ENCODE data around the gene GRIN2A. TPM values are rescaled to one million over a fixed set of nuclear protein-coding genes. Genes with fewer than 3 reads are reported as not detected.

Gene GRIN2A
- total and polyA plus RNA-seq, 4 experiments from 2014 or later, result not detected

DNA sequence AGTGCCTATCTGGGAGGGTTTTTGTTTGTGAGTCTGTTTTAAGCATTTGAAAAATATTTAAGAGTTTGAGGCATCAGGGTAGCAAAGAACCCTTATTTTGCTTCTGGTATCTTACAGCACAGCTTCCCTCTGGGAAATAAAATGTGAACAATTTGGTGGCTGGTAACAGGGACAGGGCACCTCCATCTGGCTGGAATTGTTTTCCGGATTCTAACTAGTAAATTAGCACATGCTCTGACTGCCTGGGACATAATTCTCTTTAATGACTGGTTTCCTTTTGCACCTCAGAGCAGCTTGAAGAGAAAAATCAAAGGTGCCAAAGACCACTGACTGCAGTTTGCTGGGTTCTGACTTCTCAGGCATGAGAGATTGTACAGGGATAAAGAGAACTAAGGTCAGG lies 469.1 kb downstream of the GRIN2A start:
- no peaks in the 10 kb centered on the region for H3K36me3 Mint-ChIP-seq

DNA sequence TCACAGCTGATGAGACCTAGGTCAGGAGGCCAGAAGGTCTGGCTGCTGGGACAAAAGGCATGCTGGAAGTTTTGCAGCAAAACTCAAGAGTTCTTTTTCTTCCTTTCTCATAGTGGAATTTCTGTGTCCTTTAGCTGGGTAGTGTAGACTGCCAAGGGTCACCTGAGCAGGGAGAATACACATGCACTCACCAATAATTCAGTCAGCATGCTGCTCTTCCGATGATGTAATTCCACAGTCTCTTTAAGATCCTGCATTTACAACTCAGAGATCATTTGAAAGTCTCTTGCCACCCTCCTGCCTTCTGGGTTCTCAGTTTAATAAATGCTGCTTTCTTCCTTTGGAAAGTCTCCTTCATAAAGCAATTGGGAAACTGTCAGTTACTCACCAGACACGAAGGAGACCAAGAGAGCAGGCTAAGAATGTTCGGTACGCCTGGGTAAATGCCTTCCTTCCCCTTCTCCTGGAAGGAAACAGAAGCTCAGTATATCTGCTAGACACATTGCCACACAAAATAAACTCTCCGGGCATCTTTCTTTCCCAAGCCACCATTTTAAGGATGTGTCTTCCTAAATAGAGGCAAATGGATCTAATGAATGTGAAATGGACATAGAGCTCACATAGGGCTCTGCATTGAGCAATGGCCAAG lies 473.1 kb downstream of the GRIN2A start:
- POLR2A ChIA-PET (ENCODE audit: partially characterized antibody), result no interaction called here
- intact Hi-C loops (cut with micrococcal nuclease), result no loop called here
- DNase-seq, result no peak
- Histone ChIP-seq H3K27ac (ENCODE audit: low read depth, low read length) (no peak overlapping the region), H3K27me3 (ENCODE audit: insufficient read depth, low read length) (no peaks in the 10 kb centered on the region), H3K4me3 (ENCODE audit: low read length in 2 of 2) (no peak overlapping the region), H3K9me3 (ENCODE audit: control insufficient read depth in 1 of 2, low read length in 2 of 2) (no peaks in the 10 kb centered on the region), H3K4me1 (ENCODE audit: insufficient read depth, low read length) (no peaks in the 10 kb centered on the region), H3K36me3 (ENCODE audit: insufficient read depth, low read length) (no peaks in the 10 kb centered on the region)
- CTCF ChIA-PET (ENCODE audit: partially characterized antibody), result no interaction called here
- no peak overlapping the region for H3K27ac Mint-ChIP-seq
- H3K27me3 Mint-ChIP-seq, result no peaks in the 10 kb centered on the region
- no peaks in the 10 kb centered on the region for H3K4me1 Mint-ChIP-seq
- peaks cover 0 to 6% (median 2%) of the 10 kb centered on the region in 8 donors for H3K9me3 Mint-ChIP-seq
- no peaks in the 10 kb centered on the region for H3K36me3 Mint-ChIP-seq
- no peak overlapping the region for H3K4me3 Mint-ChIP-seq

More for the DNA sequence above, 469.1 kb downstream of the GRIN2A start:
- H3K9me3 Mint-ChIP-seq, result peaks cover 0 to 9% (median 4%) of the 10 kb centered on the region in 8 donors
- CTCF ChIA-PET (ENCODE audit: partially characterized antibody), result no interaction called here
- Histone ChIP-seq H3K36me3 (ENCODE audit: insufficient read depth, low read length) (no peaks in the 10 kb centered on the region), H3K4me1 (ENCODE audit: insufficient read depth, low read length) (no peaks in the 10 kb centered on the region), H3K4me3 (ENCODE audit: low read length in 2 of 2) (no peak overlapping the region), H3K9me3 (ENCODE audit: control insufficient read depth in 1 of 2, low read length in 2 of 2) (no peaks in the 10 kb centered on the region), H3K27me3 (ENCODE audit: insufficient read depth, low read length) (no peaks in the 10 kb centered on the region), H3K27ac (ENCODE audit: low read depth, low read length) (no peak overlapping the region)
- H3K27ac Mint-ChIP-seq, result no peak overlapping the region
- intact Hi-C loops (cut with micrococcal nuclease), result no loop called here
- POLR2A ChIA-PET (ENCODE audit: partially characterized antibody), result no interaction called here
- H3K27me3 Mint-ChIP-seq, result no peaks in the 10 kb centered on the region
- no peak overlapping the region for H3K4me3 Mint-ChIP-seq
- no peak for DNase-seq
- H3K4me1 Mint-ChIP-seq, result no peaks in the 10 kb centered on the region

GRCh38 chr16:9706217-9706836 lies 475.9 kb downstream of the GRIN2A start:
- no peaks in the 10 kb centered on the region for H3K4me1 ChIP-seq (ENCODE audit: insufficient read depth, low read length)
- no peak overlapping the region for H3K4me3 Mint-ChIP-seq
- H3K27me3 Mint-ChIP-seq, result no peaks in the 10 kb centered on the region
- H3K4me3 ChIP-seq (ENCODE audit: low read length in 2 of 2), result no peak overlapping the region
- H3K36me3 Mint-ChIP-seq, result no peaks in the 10 kb centered on the region
- H3K27me3 ChIP-seq (ENCODE audit: insufficient read depth, low read length), result no peaks in the 10 kb centered on the region
- H3K36me3 ChIP-seq (ENCODE audit: insufficient read depth, low read length), result no peaks in the 10 kb centered on the region
- H3K27ac Mint-ChIP-seq, result no peak overlapping the region
- DNase-seq, result no peak
- no peaks in the 10 kb centered on the region for H3K9me3 ChIP-seq (ENCODE audit: control insufficient read depth in 1 of 2, low read length in 2 of 2)
- H3K9me3 Mint-ChIP-seq, result peaks cover 0 to 4% (median under 1%) of the 10 kb centered on the region in 8 donors
- CTCF ChIA-PET (ENCODE audit: partially characterized antibody), result no interaction called here
- H3K4me1 Mint-ChIP-seq, result no peaks in the 10 kb centered on the region
- intact Hi-C loops (cut with micrococcal nuclease), result no loop called here
- no peak overlapping the region for H3K27ac ChIP-seq (ENCODE audit: low read depth, low read length)
- POLR2A ChIA-PET (ENCODE audit: partially characterized antibody), result no interaction called here

DNA sequence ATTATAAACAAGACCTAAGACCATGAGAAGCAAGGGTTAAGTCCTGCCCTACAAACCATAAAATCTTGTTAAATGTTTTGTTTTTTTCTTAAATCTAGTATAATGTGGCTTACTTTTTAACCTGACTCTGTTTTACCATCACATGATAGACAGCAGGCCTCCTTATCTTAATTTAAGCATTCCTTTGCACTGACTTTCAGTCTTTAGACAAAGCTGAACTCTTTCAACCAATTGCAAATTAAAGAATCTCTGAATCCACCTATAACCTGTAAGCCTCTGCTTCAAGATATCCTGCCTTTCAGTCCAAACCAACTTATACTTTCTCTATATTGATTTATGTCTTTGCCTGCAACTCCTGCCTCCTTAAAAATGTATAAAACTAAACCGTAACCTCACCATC lies 478.5 kb downstream of the GRIN2A start:
- Histone ChIP-seq H3K36me3 (ENCODE audit: insufficient read depth, low read length) (no peaks in the 10 kb centered on the region), H3K4me1 (ENCODE audit: insufficient read depth, low read length) (no peaks in the 10 kb centered on the region), H3K27me3 (ENCODE audit: insufficient read depth, low read length) (no peaks in the 10 kb centered on the region), H3K9me3 (ENCODE audit: control insufficient read depth in 1 of 2, low read length in 2 of 2) (no peaks in the 10 kb centered on the region), H3K27ac (ENCODE audit: low read depth, low read length) (no peak overlapping the region), H3K4me3 (ENCODE audit: low read length in 2 of 2) (no peak overlapping the region)
- Mint-ChIP-seq H3K27me3 (no peaks in the 10 kb centered on the region), H3K27ac (no peak overlapping the region), H3K9me3 (peaks cover 0 to 5% (median 0%) of the 10 kb centered on the region in 8 donors), H3K36me3 (no peaks in the 10 kb centered on the region), H3K4me1 (no peaks in the 10 kb centered on the region), H3K4me3 (no peak overlapping the region)
- intact Hi-C loops (cut with micrococcal nuclease), result no loop called here
- ChIA-PET CTCF (ENCODE audit: partially characterized antibody) (no interaction called here), POLR2A (ENCODE audit: partially characterized antibody) (no interaction called here)
- no peak for DNase-seq

Other genes with a start within 250 kb of the GRIN2A start
- gene ATF7IP2, start 203.6 kb upstream of the GRIN2A start, total RNA-seq, result 10 to 100 TPM; 51.1 to 58.0 TPM
- gene ATF7IP2, start 203.6 kb upstream of the GRIN2A start, polyA plus RNA-seq, result 100 to 1,000 TPM; 108 to 170 TPM